Mucosa of gallbladder (tissue), 1 donor: ENCODE data around the gene TMEM30B. TPM values are rescaled to one million over a fixed set of nuclear protein-coding genes. Genes with fewer than 3 reads are reported as not detected.
"Not testable (repeated sequence)": the region's sequence is repeated elsewhere in the genome, so short reads cannot be mapped to it uniquely, and the experiment has no call there.

Experiments used
- DNase-seq: peaks from one replicate; pipeline ENCODE4 v3.0.0-alpha.2; 2020; ENCODE audit warnings: low spot score
- total RNA-seq: library from RNA; stranded (reverse); gene quantifications from one replicate; pipeline ENCODE4 v1.2.1, GENCODE V29; 2021
- donor health status: DM: no; HTN: no; CAD: no.

The TMEM30B gene
- total RNA-seq, 1 donor from 2014 or later, result 97.8 TPM

DNA sequence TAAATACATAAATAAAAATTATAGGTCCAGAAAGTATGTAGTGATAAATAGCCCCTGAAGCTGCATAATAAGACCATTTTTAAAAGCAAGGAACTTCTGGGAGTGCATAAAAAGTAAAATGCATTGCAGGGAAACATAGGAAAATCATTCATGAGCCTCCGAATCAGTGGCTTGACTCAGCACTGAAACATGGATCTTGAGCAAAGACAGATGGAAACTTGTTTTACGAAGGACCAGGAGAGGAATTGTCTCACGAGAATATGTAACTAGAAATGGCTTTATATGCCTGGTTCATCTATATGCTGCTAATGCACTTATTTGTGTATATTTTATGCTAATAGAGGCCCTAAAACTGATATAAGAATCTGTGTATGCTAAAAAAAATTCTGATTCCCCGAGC lies 14.7 kb downstream of the TMEM30B start:
- DNase-seq, result no peak

GRCh38 chr14:61264651-61265050 lies 16.5 kb downstream of the TMEM30B start:
- no peak for DNase-seq

- no peak for DNase-seq
Measured at GRCh38 chr14:61264010-61264571, 17.0 kb downstream of the TMEM30B start.

DNA sequence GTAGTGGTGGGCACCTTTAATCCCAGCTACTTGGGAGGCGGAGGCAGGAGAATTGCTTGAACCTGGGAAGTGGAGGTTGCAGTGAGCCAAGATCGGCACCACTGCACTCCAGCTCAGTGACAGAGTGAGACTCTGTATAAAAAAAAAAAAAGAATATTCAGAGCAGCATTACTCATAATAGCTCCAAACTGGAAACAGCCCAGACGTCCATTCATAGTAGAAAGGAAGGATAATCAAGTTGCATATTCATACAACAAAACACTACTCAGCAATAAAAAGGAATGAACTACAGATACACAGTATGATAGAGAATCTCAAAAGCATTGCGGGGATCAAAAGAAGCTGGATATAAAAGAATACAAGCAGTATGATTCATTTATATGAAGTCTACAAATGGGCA lies 19.1 kb downstream of the TMEM30B start:
- DNase-seq, result no peak

- no peak for DNase-seq
Measured at GRCh38 chr14:61260939-61261776, 20.0 kb downstream of the TMEM30B start.

DNA sequence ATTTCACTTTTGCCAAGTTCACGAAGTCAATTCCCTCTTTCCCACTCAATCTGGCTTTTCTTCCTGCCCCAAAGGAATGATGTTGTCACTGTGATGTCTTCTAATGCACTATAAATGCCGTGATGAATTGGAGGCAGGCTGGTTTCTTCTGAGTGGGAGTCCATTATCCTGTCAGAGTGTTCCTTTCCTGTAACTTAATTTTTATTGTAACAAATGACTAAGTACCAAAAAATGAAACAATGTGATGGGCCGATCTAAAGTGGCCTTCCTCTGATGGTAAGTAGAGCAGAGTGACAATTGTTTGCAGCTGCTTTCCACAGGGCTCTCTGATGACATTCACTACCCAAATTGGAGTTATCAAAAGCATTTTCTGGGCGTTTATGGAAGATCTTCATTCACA lies 22.2 kb downstream of the TMEM30B start:
- no peak for DNase-seq

DNA sequence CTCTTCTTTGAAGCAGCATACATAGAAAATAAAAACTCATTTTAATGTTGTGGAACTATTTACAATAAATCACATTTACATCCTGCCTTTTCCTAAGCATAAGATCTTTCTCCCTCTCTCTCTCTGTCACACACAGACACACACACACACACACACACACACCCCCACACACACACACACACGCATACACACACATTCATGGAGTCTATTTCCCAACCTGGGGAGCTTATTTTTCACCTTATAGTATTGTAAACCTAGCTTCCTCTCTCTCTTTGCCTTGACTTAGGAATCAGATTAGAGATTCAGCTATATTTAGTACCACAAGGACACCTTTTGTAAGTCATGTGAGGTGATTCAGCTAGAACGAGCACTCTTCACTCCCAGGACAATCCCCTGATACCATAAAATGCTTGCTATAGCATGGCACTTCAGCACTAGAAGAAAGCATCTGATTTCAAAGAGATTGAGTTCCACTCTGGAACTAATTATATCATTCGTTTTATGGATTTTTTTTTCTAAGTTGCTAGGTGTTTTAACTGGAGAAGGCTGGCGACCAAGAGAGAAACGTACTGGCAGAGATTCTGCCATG lies 23.6 kb downstream of the TMEM30B start:
- DNase-seq, result no peak

DNA sequence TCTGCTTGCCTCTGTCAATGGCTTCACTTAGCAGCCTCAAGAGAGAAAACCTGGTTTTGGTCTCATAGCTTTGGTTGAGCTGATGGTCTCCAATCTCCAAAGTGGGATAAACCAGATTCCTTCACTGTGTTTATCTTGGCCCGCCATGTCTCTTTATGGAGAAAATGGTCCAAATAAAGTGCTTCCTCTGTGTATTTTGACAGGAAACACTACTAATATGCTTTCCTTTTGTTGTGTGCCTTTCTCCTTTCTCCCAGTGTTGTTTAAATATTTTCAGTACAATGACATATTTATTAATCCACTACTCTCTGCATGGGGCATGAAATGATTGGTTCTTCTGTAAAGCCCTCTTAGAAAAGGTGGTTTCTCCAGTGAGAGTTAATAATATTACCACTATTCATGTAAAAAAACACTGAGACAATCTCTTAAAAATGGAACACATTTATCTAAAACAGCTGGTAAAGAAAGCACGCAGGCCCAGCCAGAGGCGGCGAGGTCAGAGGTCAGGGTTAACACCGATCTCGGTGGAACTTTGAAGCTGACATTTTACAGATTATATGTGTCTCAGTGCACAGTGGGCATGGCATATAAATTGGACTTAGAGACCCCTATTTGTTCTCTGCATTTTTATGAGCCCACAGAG lies 24.2 kb downstream of the TMEM30B start:
- DNase-seq, result no peak

DNA sequence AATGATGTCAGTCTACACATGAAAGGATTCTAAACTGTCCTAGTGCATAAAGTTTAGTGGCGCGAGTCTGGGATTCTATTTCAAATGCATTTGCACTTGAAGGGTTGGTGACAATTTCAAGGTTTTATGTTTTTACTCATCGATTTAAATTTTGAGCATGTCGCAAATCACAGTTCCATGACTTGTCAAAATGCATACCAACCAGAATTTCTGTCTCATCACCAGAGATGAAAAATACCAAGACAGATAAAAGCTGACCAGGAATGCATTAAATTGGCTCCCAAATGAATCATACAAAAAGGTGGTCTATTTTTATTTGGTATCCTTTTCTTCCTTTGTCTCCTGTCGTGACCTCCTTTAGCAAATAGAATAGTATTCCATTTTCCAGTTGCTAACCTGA lies 25.2 kb downstream of the TMEM30B start:
- DNase-seq, result no peak

DNA sequence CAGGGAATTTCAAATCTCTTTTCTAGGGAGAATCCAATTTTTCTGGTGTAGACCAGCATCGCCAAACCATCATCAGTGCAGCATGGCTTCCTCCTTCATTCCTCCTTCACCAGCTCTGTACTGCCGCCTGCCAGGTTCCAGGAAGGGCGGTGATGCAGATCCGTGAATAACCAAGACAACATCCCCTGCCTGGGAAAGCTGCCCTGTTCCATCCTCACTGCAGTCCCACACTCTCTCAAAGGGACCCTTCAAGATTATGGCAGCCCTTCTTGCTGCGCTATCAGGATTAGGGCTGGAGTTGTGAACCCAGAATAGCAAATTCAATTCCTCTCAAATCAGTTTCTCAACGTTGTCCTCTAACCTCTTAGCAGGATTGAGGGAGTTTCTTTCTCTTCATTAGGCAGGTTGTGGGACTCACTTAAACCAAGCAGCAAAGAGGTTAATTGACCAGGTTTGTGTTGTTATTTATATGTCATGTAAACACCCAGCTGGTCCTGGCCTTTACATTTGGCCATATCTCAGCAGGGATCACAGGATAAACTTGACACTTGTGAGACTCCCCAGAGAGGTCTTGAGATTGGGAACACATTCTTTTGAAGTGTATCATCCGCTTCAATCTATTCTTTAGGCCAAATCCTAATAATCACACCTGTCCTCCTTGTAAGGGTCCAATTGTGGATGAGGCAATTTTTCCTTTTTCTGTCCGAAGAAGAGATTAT lies 26.2 kb downstream of the TMEM30B start:
- DNase-seq, result no peak

GRCh38 chr14:61253064-61253738 lies 27.9 kb downstream of the TMEM30B start:
- no peak for DNase-seq

DNA sequence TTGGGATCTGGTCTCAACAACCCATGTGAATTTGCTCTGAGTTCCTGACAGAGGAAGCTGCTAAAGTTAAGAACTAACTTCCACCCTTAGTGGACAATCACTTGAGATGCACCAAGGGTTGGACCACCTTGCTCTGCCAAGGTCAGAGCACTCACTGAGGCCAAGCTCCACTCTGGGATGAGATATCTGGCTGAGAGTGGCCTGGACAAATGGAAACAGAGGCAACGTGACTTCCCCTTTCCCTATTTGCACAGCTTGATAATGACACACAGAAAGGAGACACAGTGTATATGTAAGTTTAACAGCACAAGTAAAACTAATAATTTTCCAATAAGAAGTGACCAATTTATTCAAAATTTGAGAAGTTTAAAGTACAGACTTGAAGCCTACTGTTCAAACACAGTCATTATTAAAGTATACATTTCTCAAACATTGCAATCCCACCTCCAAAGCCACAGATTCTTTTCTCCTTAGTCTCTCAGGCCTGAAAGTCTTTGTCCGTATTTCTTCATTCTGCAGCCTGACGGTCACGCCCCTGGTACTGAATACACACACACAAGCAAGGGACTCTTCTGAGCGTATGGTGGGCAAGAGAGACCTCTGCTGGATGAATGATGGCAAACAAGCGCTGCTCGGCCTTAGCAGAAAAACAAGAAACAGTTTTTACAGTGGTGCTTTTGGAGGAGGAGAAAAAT lies 28.6 kb downstream of the TMEM30B start:
- DNase-seq, result peak; percentile 76

- DNase-seq, result no peak
Measured at GRCh38 chr14:61250063-61250462, 31.1 kb downstream of the TMEM30B start.

GRCh38 chr14:61247935-61248334 lies 33.2 kb downstream of the TMEM30B start:
- no peak for DNase-seq

DNA sequence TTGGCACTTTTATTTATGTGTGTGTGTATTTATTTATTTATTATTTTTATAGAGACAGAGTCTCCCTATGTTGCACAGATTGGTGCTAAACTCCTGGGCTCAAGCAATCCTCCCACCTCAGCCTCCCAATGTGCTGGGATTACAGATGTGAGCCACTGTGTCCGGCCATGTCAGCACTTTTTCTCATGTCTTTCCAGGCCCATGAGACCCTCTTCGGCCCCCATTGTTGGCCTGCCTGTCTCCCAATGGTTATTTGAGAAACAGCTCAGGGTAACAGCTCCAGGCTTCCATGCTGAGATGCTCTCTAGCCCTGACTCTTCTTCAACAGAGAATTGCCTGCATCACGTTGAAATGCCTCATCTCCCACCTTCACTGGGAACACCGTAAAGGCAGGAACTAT lies 34.4 kb downstream of the TMEM30B start:
- DNase-seq, result no peak

- no peak for DNase-seq
Measured at GRCh38 chr14:61244009-61244408, 37.1 kb downstream of the TMEM30B start.

GRCh38 chr14:61240206-61240605 lies 40.9 kb downstream of the TMEM30B start:
- no peak for DNase-seq

GRCh38 chr14:61239285-61239684 lies 41.9 kb downstream of the TMEM30B start:
- not testable (repeated sequence) for DNase-seq

DNA sequence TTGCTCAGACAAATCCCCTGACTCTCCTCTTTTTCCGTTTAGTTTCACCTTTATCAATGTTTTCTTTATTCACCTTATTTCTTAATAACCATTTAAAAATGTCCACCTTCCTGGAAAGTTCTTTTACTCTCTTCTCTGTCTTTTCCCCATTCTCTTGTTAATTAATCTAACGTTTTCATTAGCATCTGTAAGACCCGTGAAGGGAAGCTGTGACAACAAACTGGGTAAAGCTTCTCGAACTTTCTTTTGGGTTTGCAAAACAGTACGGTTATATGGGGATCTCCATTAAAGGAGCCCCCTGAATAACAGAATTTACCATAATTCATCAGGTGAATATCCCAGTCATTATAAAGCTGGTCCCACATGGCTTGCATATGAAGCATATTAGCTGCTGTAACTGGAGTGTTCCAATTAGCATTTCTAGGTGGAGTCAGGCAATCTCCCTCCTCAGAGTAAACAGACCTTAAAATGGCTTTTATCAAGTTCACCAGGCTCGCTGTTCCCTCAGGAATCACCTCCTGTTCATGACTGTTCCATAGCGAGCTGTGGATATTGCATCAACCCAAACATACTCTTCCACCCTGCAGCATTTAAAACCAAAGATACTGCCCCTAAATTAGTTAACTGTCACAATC lies 42.4 kb downstream of the TMEM30B start:
- no peak for DNase-seq

DNA sequence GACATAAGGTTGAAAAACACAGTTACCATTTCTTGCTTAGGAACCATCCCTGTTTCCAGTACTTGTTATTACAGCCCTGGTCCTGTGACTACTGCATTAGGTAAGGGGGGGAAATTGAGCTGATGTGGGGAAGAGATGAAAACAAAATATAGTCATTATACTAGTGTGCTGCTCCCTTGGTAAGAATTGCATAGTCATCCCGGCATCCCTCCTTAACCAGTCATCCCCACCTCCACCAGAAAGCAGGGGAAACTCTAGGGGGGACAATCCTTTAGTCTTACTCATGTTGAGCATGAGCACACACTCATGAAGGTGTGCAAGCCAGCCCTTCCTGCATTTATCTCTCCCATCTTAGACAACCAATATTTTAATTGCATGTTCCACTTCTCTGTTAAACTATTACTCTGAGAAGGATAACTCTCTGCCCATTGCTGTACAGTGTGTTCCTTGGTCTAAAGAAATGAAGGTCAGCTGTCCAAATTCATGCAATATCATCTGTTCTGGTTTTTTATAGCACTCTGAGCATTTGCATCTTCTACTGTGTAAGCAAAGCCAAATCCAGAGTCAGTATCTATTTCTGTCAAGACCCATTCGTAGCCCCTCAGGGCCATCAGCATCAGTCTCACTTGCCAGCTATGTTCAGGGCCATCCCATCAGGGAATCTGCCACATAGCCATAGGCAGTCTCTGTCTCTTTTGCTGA lies 46.8 kb downstream of the TMEM30B start:
- DNase-seq, result no peak
